ENCODE results near the gene CCDC24. TPM values are rescaled to one million over a fixed set of nuclear protein-coding genes. Genes with fewer than 3 reads are reported as not detected.

Gene CCDC24
- total and polyA plus RNA-seq, 3 experiments from 2014 or later = 0.43 to 3.4 (median 2.7) TPM

GRCh38 chr1:43968348-43968948 is 23.0 kb upstream of the CCDC24 start:
- Histone ChIP-seq H3K27ac (ENCODE audit: low read depth, low read length) (no peak overlapping the region), H3K9me3 (ENCODE audit: low read length) (no peaks in the 10 kb centered on the region), H3K36me3 (ENCODE audit: insufficient read depth, low read length) (peaks cover 3% of the 10 kb centered on the region), H3K4me1 (ENCODE audit: insufficient read depth, low read length) (peaks cover 13% of the 10 kb centered on the region), H3K27me3 (ENCODE audit: insufficient read depth, low read length, poor library complexity, severe bottlenecking) (no peaks in the 10 kb centered on the region), H3K4me3 (ENCODE audit: low read length) (no peak overlapping the region)
- Mint-ChIP-seq H3K4me1 (peaks cover 22 to 27% (median 24%) of the 10 kb centered on the region in 3 donors), H3K27ac (peak overlapping the region in 1 of 8 donors; percentile 75), H3K27me3 (no peaks in the 10 kb centered on the region), H3K4me3 (no peak overlapping the region), H3K36me3 (peaks cover 0 to 22% (median 0%) of the 10 kb centered on the region in 3 donors), H3K9me3 (no peaks in the 10 kb centered on the region)
- no peak for DNase-seq
- CTCF ChIA-PET = no interaction called here
- POLR2A ChIA-PET = no interaction called here

- Histone ChIP-seq H3K4me1 (ENCODE audit: insufficient read depth, low read length) (peaks cover 20% of the 10 kb centered on the region), H3K27ac (ENCODE audit: low read depth, low read length) (no peak overlapping the region), H3K4me3 (ENCODE audit: low read length) (peak overlapping the region; percentile 67), H3K36me3 (ENCODE audit: insufficient read depth, low read length) (peaks cover 3% of the 10 kb centered on the region), H3K27me3 (ENCODE audit: insufficient read depth, low read length, poor library complexity, severe bottlenecking) (no peaks in the 10 kb centered on the region), H3K9me3 (ENCODE audit: low read length) (no peaks in the 10 kb centered on the region)
- CTCF ChIA-PET = interaction anchor here (1.4 kb wide), 2 partner anchors 16 to 22 kb away, joined by 3 to 8 read pairs; partner anchors contain the start of gene IPO13
- Mint-ChIP-seq H3K36me3 (peaks cover 0 to 26% (median 0%) of the 10 kb centered on the region in 3 donors), H3K27me3 (no peaks in the 10 kb centered on the region), H3K4me1 (peaks cover 32 to 36% (median 33%) of the 10 kb centered on the region in 3 donors), H3K4me3 (peak overlapping the region; percentile 93 to 97 (median 94)), H3K9me3 (no peaks in the 10 kb centered on the region), H3K27ac (peak overlapping the region; percentile 31 to 99 (median 54))
- DNase-seq = no peak
- POLR2A ChIA-PET = interaction anchor here (0.8 to 1.2 kb wide), 2 partner anchors 22 to 23 kb away, joined by 5 to 6 read pairs; partner anchors contain the start of gene IPO13
These were observed 22.0 kb upstream of the CCDC24 start for GRCh38 chr1:43969416-43969745.

GRCh38 chr1:43969746-43970466 is 21.5 kb upstream of the CCDC24 start, which contains the start of gene DPH2:
TSS of gene DPH2 (plus strand) at chr1:43970010. CDS start at chr1:43970176, 166 bp downstream.
- H3K27ac Mint-ChIP-seq = peak within 1 kb of the TSS; percentile 46 to 99 (median 88)

GRCh38 chr1:43970502-43970901 is 20.9 kb upstream of the CCDC24 start:
- Mint-ChIP-seq H3K4me3 (peak overlapping the region; percentile 93 to 97 (median 94)), H3K27me3 (no peaks in the 10 kb centered on the region), H3K9me3 (no peaks in the 10 kb centered on the region), H3K4me1 (peaks cover 32 to 40% (median 37%) of the 10 kb centered on the region in 3 donors), H3K36me3 (peaks cover 0 to 31% (median 0%) of the 10 kb centered on the region in 3 donors), H3K27ac (peak overlapping the region in 6 of 8 donors; percentile 61 to 99 (median 89))
- POLR2A ChIA-PET = interaction anchor here (1.2 kb wide), 1 partner anchor 24 kb away, joined by 5 read pairs; the partner anchor contains the start of gene IPO13
- CTCF ChIA-PET = interaction anchor here (1.3 to 2.0 kb wide), 4 partner anchors 13 to 36 kb away, joined by 3 to 8 read pairs (median 6); partner anchors contain the start of gene IPO13
- H3K4me1 ChIP-seq (ENCODE audit: insufficient read depth, low read length) = peaks cover 21% of the 10 kb centered on the region
- no peaks in the 10 kb centered on the region for H3K9me3 ChIP-seq (ENCODE audit: low read length)
- no peaks in the 10 kb centered on the region for H3K27me3 ChIP-seq (ENCODE audit: insufficient read depth, low read length, poor library complexity, severe bottlenecking)
- DNase-seq = no peak
- peak overlapping the region; percentile 46 for H3K27ac ChIP-seq (ENCODE audit: low read depth, low read length)
- H3K36me3 ChIP-seq (ENCODE audit: insufficient read depth, low read length) = peaks cover 3% of the 10 kb centered on the region
- peak overlapping the region; percentile 67 for H3K4me3 ChIP-seq (ENCODE audit: low read length)

More at GRCh38 chr1:43969746-43970466, 21.5 kb upstream of the CCDC24 start, which contains the start of gene DPH2:
- H3K36me3 ChIP-seq (ENCODE audit: insufficient read depth, low read length) = peaks cover 3% of the 10 kb centered on the region
- DNase-seq = peak; percentile 88 to 96 (median 92)
- ChIA-PET POLR2A (interaction anchor here (0.8 to 1.2 kb wide), 2 partner anchors 22 to 23 kb away, joined by 5 to 6 read pairs; partner anchors contain the start of gene IPO13), CTCF (interaction anchor here (1.3 to 2.0 kb wide), 4 partner anchors 12 to 35 kb away, joined by 3 to 8 read pairs (median 6); partner anchors contain the start of gene IPO13)
- Mint-ChIP-seq H3K4me3 (peak within 1 kb of the TSS; percentile 93 to 97 (median 94)), H3K36me3 (peaks cover 0 to 30% (median 0%) of the 10 kb centered on the region in 3 donors), H3K27me3 (no peaks in the 10 kb centered on the region), H3K9me3 (no peaks in the 10 kb centered on the region), H3K4me1 (peaks cover 32 to 37% (median 34%) of the 10 kb centered on the region in 3 donors)
- H3K4me1 ChIP-seq (ENCODE audit: insufficient read depth, low read length) = peaks cover 20% of the 10 kb centered on the region
- no peaks in the 10 kb centered on the region for H3K9me3 ChIP-seq (ENCODE audit: low read length)
- H3K27me3 ChIP-seq (ENCODE audit: insufficient read depth, low read length, poor library complexity, severe bottlenecking) = no peaks in the 10 kb centered on the region
- H3K27ac ChIP-seq (ENCODE audit: low read depth, low read length) = peak within 1 kb of the TSS; percentile 46
- peak within 1 kb of the TSS; percentile 67 for H3K4me3 ChIP-seq (ENCODE audit: low read length)

- H3K4me1 ChIP-seq (ENCODE audit: insufficient read depth, low read length) = peaks cover 25% of the 10 kb centered on the region
- no peak overlapping the region for H3K4me3 ChIP-seq (ENCODE audit: low read length)
- ChIA-PET POLR2A (no interaction called here), CTCF (interaction anchor here (1.3 to 2.0 kb wide), 2 partner anchors 13 to 36 kb away, joined by 3 to 8 read pairs; no protein-coding TSS in a partner anchor)
- peaks cover 35 to 44% (median 41%) of the 10 kb centered on the region in 3 donors for H3K4me1 Mint-ChIP-seq
- H3K36me3 ChIP-seq (ENCODE audit: insufficient read depth, low read length) = peaks cover 3% of the 10 kb centered on the region
- no peaks in the 10 kb centered on the region for H3K27me3 Mint-ChIP-seq
- H3K36me3 Mint-ChIP-seq = peaks cover 0 to 35% (median 0%) of the 10 kb centered on the region in 3 donors
- H3K27ac Mint-ChIP-seq = peak overlapping the region in 2 of 8 donors; percentile 42 to 60
- no peaks in the 10 kb centered on the region for H3K9me3 Mint-ChIP-seq
- H3K27me3 ChIP-seq (ENCODE audit: insufficient read depth, low read length, poor library complexity, severe bottlenecking) = no peaks in the 10 kb centered on the region
- peak overlapping the region; percentile 93 to 97 (median 94) for H3K4me3 Mint-ChIP-seq
- DNase-seq = no peak
- no peak overlapping the region for H3K27ac ChIP-seq (ENCODE audit: low read depth, low read length)
- H3K9me3 ChIP-seq (ENCODE audit: low read length) = no peaks in the 10 kb centered on the region
These were observed 20.5 kb upstream of the CCDC24 start for GRCh38 chr1:43970911-43971310.

GRCh38 chr1:43971336-43971980 is 19.9 kb upstream of the CCDC24 start:
- H3K27me3 ChIP-seq (ENCODE audit: insufficient read depth, low read length, poor library complexity, severe bottlenecking) = no peaks in the 10 kb centered on the region
- no peaks in the 10 kb centered on the region for H3K9me3 Mint-ChIP-seq
- H3K4me3 ChIP-seq (ENCODE audit: low read length) = no peak overlapping the region
- H3K36me3 Mint-ChIP-seq = peaks cover 0 to 37% (median 0%) of the 10 kb centered on the region in 3 donors
- H3K4me1 ChIP-seq (ENCODE audit: insufficient read depth, low read length) = peaks cover 30% of the 10 kb centered on the region
- ChIA-PET POLR2A (no interaction called here), CTCF (interaction anchor here (1.3 to 2.0 kb wide), 2 partner anchors 14 to 37 kb away, joined by 3 to 8 read pairs; no protein-coding TSS in a partner anchor)
- H3K4me3 Mint-ChIP-seq = peak overlapping the region; percentile 93 to 97 (median 94)
- H3K36me3 ChIP-seq (ENCODE audit: insufficient read depth, low read length) = peaks cover 7% of the 10 kb centered on the region
- H3K27ac ChIP-seq (ENCODE audit: low read depth, low read length) = no peak overlapping the region
- DNase-seq = no peak
- H3K4me1 Mint-ChIP-seq = peaks cover 40 to 49% (median 46%) of the 10 kb centered on the region in 3 donors
- no peaks in the 10 kb centered on the region for H3K27me3 Mint-ChIP-seq
- H3K9me3 ChIP-seq (ENCODE audit: low read length) = no peaks in the 10 kb centered on the region
- H3K27ac Mint-ChIP-seq = no peak overlapping the region

- no peaks in the 10 kb centered on the region for H3K9me3 ChIP-seq (ENCODE audit: low read length)
- Mint-ChIP-seq H3K27me3 (peaks cover 0 to 6% of the 10 kb centered on the region in 2 donors), H3K27ac (peak overlapping the region; percentile 83 to 99 (median 93)), H3K4me1 (peaks cover 62 to 73% (median 70%) of the 10 kb centered on the region in 3 donors), H3K36me3 (peaks cover 3 to 54% (median 9%) of the 10 kb centered on the region in 3 donors), H3K4me3 (peak overlapping the region; percentile 86 to 98 (median 94)), H3K9me3 (no peaks in the 10 kb centered on the region)
- peak overlapping the region; percentile 85 for H3K4me3 ChIP-seq (ENCODE audit: low read length)
- H3K4me1 ChIP-seq (ENCODE audit: insufficient read depth, low read length) = peaks cover 51% of the 10 kb centered on the region
- ChIA-PET CTCF (interaction anchor here (1.8 to 2.5 kb wide), 2 partner anchors 27 to 31 kb away, joined by 5 to 12 read pairs; partner anchors contain the start of gene IPO13), POLR2A (interaction anchor here (0.8 kb wide), 1 partner anchor 27 kb away, joined by 3 read pairs; the partner anchor contains the start of gene IPO13)
- H3K27me3 ChIP-seq (ENCODE audit: insufficient read depth, low read length, poor library complexity, severe bottlenecking) = no peaks in the 10 kb centered on the region
- H3K27ac ChIP-seq (ENCODE audit: low read depth, low read length) = peak overlapping the region; percentile 79
- no peak for DNase-seq
- H3K36me3 ChIP-seq (ENCODE audit: insufficient read depth, low read length) = peaks cover 21% of the 10 kb centered on the region
These were observed 17.4 kb upstream of the CCDC24 start for GRCh38 chr1:43973981-43974442.
